Ishikawa (cell line): ENCODE data around the gene HNMT.

Experiments used
- CREB1 ChIP-seq: IDR thresholded peaks from 2 replicates; pipeline ENCODE4 v1.6.1; 2012; ENCODE audit warnings: low read depth
- RAD21 ChIP-seq: IDR thresholded peaks from 2 replicates; pipeline ENCODE4 v1.6.1; 2012; ENCODE audit warnings: low read depth
- REST ChIP-seq: IDR thresholded peaks from 2 replicates; pipeline ENCODE4 v1.6.1; 2012; ENCODE audit warnings: low read depth, mild to moderate bottlenecking
- TCF12 ChIP-seq: IDR thresholded peaks from 2 replicates; pipeline ENCODE4 v1.6.1; 2012; ENCODE audit warnings: low read depth

GRCh38 chr2:138040616-138041015, 76.3 kb downstream of the HNMT start:
- no peak for TF ChIP-seq RAD21
- TF ChIP-seq REST = no peak
- no peak for TF ChIP-seq TCF12
- no peak for TF ChIP-seq CREB1
